ENCODE measurements around the gene CNTNAP5. TPM values are rescaled to one million over a fixed set of nuclear protein-coding genes. Genes with fewer than 3 reads are reported as not detected.

CNTNAP5 gene
- total RNA-seq, 4 donors from 2014 or later, result 0.20 to 1.4 (median 0.68) TPM; not detected in 1

DNA sequence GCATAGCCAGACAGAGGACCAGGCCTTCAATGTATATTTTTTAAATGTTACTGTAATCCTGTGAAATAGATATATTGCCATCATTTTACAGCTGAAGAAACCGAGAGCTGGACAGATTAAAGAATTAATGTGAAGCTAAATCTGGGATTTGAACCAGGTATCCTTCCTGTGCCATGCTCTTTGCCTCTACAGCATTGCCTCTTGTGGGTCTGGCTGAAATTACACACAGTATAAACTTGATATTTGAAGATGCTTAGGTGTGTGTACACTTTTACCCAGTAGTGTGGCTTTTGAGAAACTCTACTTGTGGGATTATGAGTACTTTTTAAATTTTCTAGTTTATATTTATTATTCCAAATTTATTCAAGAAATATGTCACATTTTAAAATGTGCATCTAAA is 264.5 kb downstream of the CNTNAP5 start:
- no peak for DNase-seq
- 56 to 67% methylated on average over 1 of the region's 1 CpG for WGBS, 2 donors (ENCODE audit: low coverage in 1 of 2)
- Histone ChIP-seq H3K4me3 (no peak overlapping the region), H3K9me3 (no peaks in the 10 kb centered on the region), H3K36me3 (no peaks in the 10 kb centered on the region), H3K4me1 (no peaks in the 10 kb centered on the region), H3K27me3 (no peaks in the 10 kb centered on the region), H3K27ac (no peak overlapping the region)
- in situ Hi-C loops (cut with MboI; ENCODE audit: low pct_ligation_motif_present in 1 of 4, low pct_unique_long_range_greater_than_20kb in 1 of 4, low sequenced_read_pairs in 3 of 4), result no loop called here
- intact Hi-C loops (cut with DNase I; ENCODE audit: low total_unique reads), result no loop called here
- TF ChIP-seq EP300 (IDR thresholded peaks at IDR 0.05; ENCODE audit: low read depth) (no peak), POLR2A (IDR thresholded peaks at IDR 0.05) (no peak), POLR2AphosphoS5 (IDR thresholded peaks at IDR 0.05) (no peak)
- TF ChIP-seq, protein P1, sequence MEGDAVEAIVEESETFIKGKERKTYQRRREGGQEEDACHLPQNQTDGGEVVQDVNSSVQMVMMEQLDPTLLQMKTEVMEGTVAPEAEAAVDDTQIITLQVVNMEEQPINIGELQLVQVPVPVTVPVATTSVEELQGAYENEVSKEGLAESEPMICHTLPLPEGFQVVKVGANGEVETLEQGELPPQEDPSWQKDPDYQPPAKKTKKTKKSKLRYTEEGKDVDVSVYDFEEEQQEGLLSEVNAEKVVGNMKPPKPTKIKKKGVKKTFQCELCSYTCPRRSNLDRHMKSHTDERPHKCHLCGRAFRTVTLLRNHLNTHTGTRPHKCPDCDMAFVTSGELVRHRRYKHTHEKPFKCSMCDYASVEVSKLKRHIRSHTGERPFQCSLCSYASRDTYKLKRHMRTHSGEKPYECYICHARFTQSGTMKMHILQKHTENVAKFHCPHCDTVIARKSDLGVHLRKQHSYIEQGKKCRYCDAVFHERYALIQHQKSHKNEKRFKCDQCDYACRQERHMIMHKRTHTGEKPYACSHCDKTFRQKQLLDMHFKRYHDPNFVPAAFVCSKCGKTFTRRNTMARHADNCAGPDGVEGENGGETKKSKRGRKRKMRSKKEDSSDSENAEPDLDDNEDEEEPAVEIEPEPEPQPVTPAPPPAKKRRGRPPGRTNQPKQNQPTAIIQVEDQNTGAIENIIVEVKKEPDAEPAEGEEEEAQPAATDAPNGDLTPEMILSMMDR (IDR thresholded peaks at IDR 0.05), result no peak

DNA sequence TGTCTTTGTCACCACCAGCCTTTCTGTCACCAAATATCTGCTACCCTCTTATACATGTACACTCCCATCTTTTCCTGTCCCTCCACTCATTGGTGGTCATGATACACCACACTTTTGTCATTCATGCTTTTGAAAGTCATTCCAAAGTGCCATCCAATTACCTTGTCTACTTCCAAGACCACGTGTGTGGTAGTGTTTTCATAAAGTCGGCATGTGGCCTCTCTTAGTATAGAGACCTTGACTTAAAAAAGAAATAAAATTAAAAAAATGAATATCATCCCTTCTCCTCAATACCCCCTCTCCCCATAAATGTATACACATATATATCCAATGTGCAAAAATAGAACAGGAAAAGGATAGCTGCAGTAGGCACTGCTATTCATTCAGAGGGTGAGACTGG is 271.4 kb downstream of the CNTNAP5 start:
- H3K4me3 ChIP-seq, result no peak overlapping the region
- H3K27me3 ChIP-seq, result no peaks in the 10 kb centered on the region
- intact Hi-C loops (cut with DNase I; ENCODE audit: low total_unique reads) (no loop called here), in situ Hi-C loops (cut with MboI; ENCODE audit: low pct_ligation_motif_present in 1 of 4, low pct_unique_long_range_greater_than_20kb in 1 of 4, low sequenced_read_pairs in 3 of 4) (no loop called here)
- H3K27ac ChIP-seq, result no peak overlapping the region
- WGBS, 2 donors (ENCODE audit: low coverage in 1 of 2), result 25 to 78% methylated on average over 2 of the region's 2 CpGs
- peaks cover 0 to 3% of the 10 kb centered on the region in 2 donors for H3K9me3 ChIP-seq
- no peaks in the 10 kb centered on the region for H3K36me3 ChIP-seq
- TF ChIP-seq POLR2AphosphoS5 (IDR thresholded peaks at IDR 0.05), result no peak
- TF ChIP-seq POLR2A (IDR thresholded peaks at IDR 0.05), result no peak
- TF ChIP-seq EP300 (IDR thresholded peaks at IDR 0.05; ENCODE audit: low read depth), result no peak
- TF ChIP-seq, protein P1 (IDR thresholded peaks at IDR 0.05), result no peak
- H3K4me1 ChIP-seq, result no peaks in the 10 kb centered on the region
- DNase-seq, result no peak

GRCh38 chr2:124301915-124302314 is 276.8 kb downstream of the CNTNAP5 start:
- Histone ChIP-seq H3K27me3 (no peaks in the 10 kb centered on the region), H3K27ac (no peak overlapping the region), H3K4me1 (no peaks in the 10 kb centered on the region), H3K4me3 (no peak overlapping the region), H3K9me3 (peaks cover 0 to 3% of the 10 kb centered on the region in 2 donors), H3K36me3 (no peaks in the 10 kb centered on the region)
- intact Hi-C loops (cut with DNase I; ENCODE audit: low total_unique reads), result no loop called here
- in situ Hi-C loops (cut with MboI; ENCODE audit: low pct_ligation_motif_present in 1 of 4, low pct_unique_long_range_greater_than_20kb in 1 of 4, low sequenced_read_pairs in 3 of 4), result no loop called here
- TF ChIP-seq POLR2AphosphoS5 (IDR thresholded peaks at IDR 0.05) (no peak), POLR2A (IDR thresholded peaks at IDR 0.05) (no peak), EP300 (IDR thresholded peaks at IDR 0.05; ENCODE audit: low read depth) (no peak)
- TF ChIP-seq, protein P1 (IDR thresholded peaks at IDR 0.05), result no peak
- no peak for DNase-seq

DNA sequence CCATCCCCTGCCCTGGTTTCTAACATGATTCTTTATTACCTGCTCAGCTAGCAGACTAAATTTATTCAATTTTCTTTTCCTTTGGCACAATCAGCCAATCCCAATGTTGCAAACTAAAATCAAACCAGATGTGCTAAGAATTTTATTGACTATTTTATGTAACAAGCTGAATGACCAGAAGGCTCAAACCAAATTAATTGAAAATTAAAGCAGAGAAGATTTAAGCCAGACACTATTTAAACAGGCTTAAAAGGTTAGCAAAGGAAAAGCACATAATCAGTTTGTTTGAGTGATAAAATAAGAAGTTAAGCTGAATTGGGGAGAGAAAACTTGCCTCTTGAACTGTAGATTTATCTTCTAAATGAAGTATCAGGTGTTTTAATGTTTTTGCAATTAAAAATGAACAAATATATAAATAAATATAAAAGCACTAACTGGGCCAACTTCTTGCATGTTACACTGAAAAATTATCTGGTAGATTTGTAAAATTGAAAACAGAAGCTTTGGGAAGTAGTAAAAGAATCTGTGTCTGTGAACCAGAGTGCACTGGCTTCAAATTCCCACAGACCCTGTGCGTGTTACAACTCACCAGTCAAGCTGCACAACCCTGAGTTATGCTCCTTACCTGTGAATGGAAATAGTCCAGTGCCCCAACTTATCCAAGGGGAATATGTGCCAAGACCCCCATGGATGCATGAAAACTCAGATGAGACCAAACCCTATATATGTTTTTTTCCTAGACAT is 283.4 kb downstream of the CNTNAP5 start:
- Histone ChIP-seq H3K36me3 (no peaks in the 10 kb centered on the region), H3K27ac (no peak overlapping the region), H3K27me3 (no peaks in the 10 kb centered on the region), H3K4me1 (no peaks in the 10 kb centered on the region), H3K4me3 (no peak overlapping the region), H3K9me3 (no peaks in the 10 kb centered on the region)
- in situ Hi-C loops (cut with MboI; ENCODE audit: low pct_ligation_motif_present in 1 of 4, low pct_unique_long_range_greater_than_20kb in 1 of 4, low sequenced_read_pairs in 3 of 4) (no loop called here), intact Hi-C loops (cut with DNase I; ENCODE audit: low total_unique reads) (no loop called here)
- WGBS, 2 donors (ENCODE audit: low coverage in 1 of 2), result 20 to 67% methylated on average over 1 of the region's 1 CpG
- TF ChIP-seq EP300 (IDR thresholded peaks at IDR 0.05; ENCODE audit: low read depth) (no peak), POLR2AphosphoS5 (IDR thresholded peaks at IDR 0.05) (no peak), POLR2A (IDR thresholded peaks at IDR 0.05) (no peak)
- TF ChIP-seq, protein P1 (IDR thresholded peaks at IDR 0.05), result no peak
- DNase-seq, result no peak
